Type B pancreatic cell (in vitro differentiated cells): ENCODE measurements around the gene SLC6A19. TPM values are rescaled to one million over a fixed set of nuclear protein-coding genes. Genes with fewer than 3 reads are reported as not detected.
A peak's percentile ranks its signal among the peaks of the same experiment; 100 is the strongest.

Experiments used
- DNase-seq: peaks from one replicate; pipeline ENCODE4 v3.0.0; 2021; ENCODE audit warnings: mixed read lengths; ENCODE audit not compliant: unreplicated experiment; ENCODE audit errors: extremely low spot score
- H3K27ac Mint-ChIP-seq: 2 replicates; pipeline ENCODE4 v1.8.0; 2021; ENCODE audit warnings: mild to moderate bottlenecking, mixed read lengths
- H3K27me3 Mint-ChIP-seq: 2 replicates; pipeline ENCODE4 v1.8.0; 2021; ENCODE audit warnings: mixed read lengths
- H3K36me3 Mint-ChIP-seq: 2 replicates; pipeline ENCODE4 v1.8.0; 2021; ENCODE audit warnings: mixed read lengths
- H3K4me1 Mint-ChIP-seq: one replicate; pipeline ENCODE4 v1.8.0; 2021; ENCODE audit warnings: mixed read lengths; ENCODE audit not compliant: unreplicated experiment
- H3K4me3 Mint-ChIP-seq: 2 replicates; pipeline ENCODE4 v1.8.0; 2021; ENCODE audit warnings: mild to moderate bottlenecking, mixed read lengths
- H3K9me3 Mint-ChIP-seq: 2 replicates; pipeline ENCODE4 v1.8.0; 2021; ENCODE audit warnings: mixed read lengths
- CTCF ChIP-seq: fragments of 200-600 bp; sonication (generic); conservative IDR thresholded peaks from 2 replicates; pipeline ENCODE4 v1.5.0; 2021; ENCODE audit warnings: antibody characterized with exemption, mild to moderate bottlenecking
- total RNA-seq: library from RNA; stranded (reverse); gene quantifications from 2 replicates; pipeline ENCODE4 v1.2.1, GENCODE V29; 2021; ENCODE audit warnings: low replicate concordance

SLC6A19 gene
- total RNA-seq, 1 donor from 2014 or later, result 12.6 TPM

DNA sequence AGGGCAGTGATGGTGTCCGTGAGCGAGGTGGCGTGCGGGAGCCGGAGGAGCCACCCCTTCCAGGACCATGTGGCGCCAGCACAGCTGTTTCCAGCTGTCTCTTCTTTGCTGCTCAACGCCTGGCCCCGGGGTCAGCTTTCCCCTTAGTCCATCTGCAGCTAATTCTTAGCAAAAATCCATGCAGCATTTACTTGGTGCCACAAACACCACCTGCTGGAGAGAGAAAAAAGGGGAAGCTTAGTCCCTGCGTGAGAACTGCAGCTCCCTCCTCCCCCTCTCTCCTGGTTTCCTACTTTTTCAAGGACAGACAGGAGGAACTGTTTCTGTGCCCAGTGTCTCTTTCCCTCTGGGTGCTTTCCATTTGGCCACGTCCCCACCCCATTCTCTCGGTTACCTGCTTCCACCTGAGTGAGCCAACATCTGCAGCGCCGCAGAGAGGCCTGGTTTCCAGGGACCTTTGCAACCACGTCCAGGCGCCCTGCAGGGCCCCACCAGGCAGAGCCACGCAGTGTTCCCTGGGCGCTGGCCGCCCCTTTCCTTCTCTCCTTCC is 3.4 kb downstream of the SLC6A19 start:
- Mint-ChIP-seq H3K27ac (peak overlapping the region; percentile 61), H3K36me3 (no peaks in the 10 kb centered on the region), H3K4me3 (no peak overlapping the region), H3K27me3 (peaks cover 10% of the 10 kb centered on the region), H3K9me3 (no peaks in the 10 kb centered on the region), H3K4me1 (peaks cover 10% of the 10 kb centered on the region)
- TF ChIP-seq CTCF, result peak; percentile 70
- no peak for DNase-seq

DNA sequence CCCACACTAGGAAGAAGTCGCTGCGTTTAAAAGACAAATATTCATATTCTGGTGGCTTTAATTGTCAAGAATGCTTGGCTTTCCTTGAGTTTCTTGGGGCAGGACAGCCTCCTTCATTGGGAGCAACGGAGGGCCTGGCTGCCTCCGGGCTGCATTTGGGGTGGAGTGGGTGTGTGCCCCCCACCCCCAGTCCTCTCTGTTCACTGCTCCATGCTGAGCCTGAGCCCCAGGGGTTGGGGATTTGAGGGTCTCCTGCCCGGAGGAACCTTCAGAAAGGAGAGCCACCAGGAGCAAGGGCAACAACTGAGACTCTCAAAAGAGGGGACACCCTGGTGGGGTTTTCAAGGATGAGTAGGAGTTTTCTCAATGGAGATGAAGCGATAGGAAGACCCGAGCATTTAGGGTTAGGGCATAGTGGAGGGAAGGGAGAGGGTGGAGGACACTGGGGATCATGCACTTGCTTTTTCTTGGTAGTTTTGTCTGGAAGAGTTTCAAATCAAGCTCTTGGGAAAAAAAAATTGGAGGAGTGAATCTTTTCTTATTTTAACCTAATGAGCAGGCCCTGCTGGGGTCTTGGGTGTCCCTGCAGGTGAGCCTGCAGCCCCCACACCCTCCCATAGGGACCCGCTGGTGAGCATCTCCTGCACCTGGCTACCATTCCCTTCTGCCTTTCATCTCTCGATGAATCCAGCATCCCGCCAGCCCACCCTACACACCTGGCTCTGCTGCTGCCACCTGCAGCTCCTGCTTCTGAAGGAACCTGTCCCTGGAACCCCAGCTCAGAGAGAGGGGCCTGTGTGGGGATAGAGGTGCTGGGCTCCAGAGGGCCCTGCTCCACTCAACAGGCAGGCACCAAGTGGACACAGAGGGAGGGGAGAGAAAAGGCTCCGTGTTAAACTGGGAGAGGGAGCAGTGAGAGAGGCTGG is 4.1 kb downstream of the SLC6A19 start:
- no peaks in the 10 kb centered on the region for H3K36me3 Mint-ChIP-seq
- H3K4me1 Mint-ChIP-seq, result peaks cover 10% of the 10 kb centered on the region
- no peak for TF ChIP-seq CTCF
- no peaks in the 10 kb centered on the region for H3K9me3 Mint-ChIP-seq
- DNase-seq, result no peak
- H3K4me3 Mint-ChIP-seq, result no peak overlapping the region
- H3K27me3 Mint-ChIP-seq, result peaks cover 10% of the 10 kb centered on the region
- H3K27ac Mint-ChIP-seq, result peak overlapping the region; percentile 61

GRCh38 chr5:1206521-1207412 is 5.4 kb downstream of the SLC6A19 start:
- DNase-seq, result no peak
- peak overlapping the region; percentile 6 for H3K27ac Mint-ChIP-seq
- H3K4me1 Mint-ChIP-seq, result peaks cover 10% of the 10 kb centered on the region
- H3K4me3 Mint-ChIP-seq, result no peak overlapping the region
- no peaks in the 10 kb centered on the region for H3K36me3 Mint-ChIP-seq
- no peak for TF ChIP-seq CTCF
- peaks cover 10% of the 10 kb centered on the region for H3K27me3 Mint-ChIP-seq
- no peaks in the 10 kb centered on the region for H3K9me3 Mint-ChIP-seq

DNA sequence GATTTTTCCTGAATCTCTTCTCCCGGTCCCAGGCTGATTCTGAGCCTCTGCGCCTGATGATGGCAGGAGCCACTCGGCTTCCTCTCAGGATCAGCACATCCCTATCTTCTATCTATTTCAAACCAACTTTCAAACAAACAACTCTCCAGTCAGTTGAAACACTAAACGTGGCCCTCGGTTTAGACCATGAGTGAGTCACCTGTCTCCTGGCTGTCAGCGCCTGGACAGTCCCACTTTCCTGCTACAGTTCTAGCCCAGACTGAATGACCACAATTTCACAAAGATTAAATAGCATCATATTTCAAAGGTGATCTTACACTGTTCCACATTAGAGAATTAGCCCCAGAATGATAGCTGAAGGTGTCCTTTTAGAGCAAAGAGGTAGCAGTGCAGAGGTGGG is 6.2 kb downstream of the SLC6A19 start:
- Mint-ChIP-seq H3K27me3 (peaks cover 10% of the 10 kb centered on the region), H3K4me1 (peaks cover 10% of the 10 kb centered on the region), H3K4me3 (no peak overlapping the region), H3K36me3 (no peaks in the 10 kb centered on the region), H3K9me3 (no peaks in the 10 kb centered on the region), H3K27ac (peak overlapping the region; percentile 34)
- TF ChIP-seq CTCF, result no peak
- no peak for DNase-seq

DNA sequence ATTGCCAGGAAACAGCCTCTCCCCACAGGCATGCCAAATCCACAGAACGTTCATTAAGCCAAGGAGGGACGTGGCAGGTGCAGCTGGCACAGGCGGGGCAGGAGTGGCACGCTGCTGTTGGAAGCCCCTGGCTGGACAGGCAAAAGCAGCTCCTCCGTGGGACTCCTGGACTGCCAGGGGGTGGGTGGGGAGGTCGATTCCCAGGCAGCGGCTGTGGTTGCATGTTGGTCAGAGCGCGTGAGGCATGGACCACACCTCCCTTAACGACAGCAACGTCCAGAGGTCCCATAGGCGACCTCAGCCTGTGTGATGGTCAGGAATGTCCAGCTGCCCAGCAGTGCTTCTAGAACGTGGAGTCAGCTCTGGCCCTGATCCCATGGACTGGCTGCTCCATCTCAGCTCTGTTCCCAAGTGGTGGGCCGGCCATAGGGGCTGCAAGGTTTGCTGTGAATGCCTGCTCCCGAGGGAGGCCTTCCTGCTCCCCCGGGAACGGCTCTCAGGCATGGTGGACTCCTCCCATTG is 6.9 kb downstream of the SLC6A19 start:
- Mint-ChIP-seq H3K27ac (no peak overlapping the region), H3K9me3 (no peaks in the 10 kb centered on the region), H3K4me3 (no peak overlapping the region), H3K27me3 (peaks cover 10% of the 10 kb centered on the region), H3K4me1 (peaks cover 10% of the 10 kb centered on the region), H3K36me3 (no peaks in the 10 kb centered on the region)
- no peak for DNase-seq
- TF ChIP-seq CTCF, result no peak
